ENCODE results near the gene ELP2.

Gene ELP2

DNA sequence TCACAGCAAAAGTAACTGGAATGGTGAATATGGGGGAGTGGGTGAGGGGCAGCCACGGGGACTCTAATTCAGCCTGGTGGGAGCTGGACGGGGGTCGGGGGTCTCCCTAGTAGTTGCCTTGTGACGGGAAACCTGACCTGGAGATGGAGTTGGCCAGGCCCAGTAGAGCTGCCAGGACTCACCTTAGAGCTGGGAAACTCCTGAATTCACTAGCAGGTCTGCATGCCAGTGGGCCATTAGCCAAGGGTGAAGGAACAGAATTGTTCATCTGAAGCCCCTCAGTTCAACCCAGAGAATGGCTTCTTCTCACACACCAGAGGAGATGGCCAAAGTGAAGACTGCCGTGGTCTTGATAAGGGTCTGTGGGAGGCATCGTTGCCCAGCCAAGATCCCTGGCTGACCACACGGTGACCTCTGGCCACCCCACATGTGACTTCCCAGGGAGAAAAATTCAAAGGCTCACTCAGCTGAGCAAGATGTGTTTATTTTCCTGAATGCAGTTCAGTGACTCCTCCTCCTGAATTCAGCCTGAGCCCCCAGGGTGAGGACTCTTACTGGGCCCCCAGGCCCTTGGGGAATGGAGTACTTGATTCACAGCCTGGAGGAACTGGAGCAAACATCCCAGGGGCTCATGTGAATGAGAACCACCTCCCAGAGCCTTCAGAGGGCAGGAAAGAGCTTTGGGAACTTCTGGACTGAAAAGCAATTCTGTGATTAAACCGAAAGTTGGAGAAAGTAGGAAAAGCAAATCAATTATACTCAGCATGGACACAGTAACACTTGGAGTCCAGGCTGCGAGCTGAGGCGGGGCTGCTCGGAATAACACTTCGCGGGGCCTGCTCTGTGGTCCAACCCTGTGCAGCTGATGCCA, 82.8 kb downstream of the ELP2 start:
- ChIA-PET POLR2A (no interaction called here), CTCF (no interaction called here)
- no peak for DNase-seq

GRCh38 chr18:36214811-36215210, 85.1 kb downstream of the ELP2 start:
- H3K4me3 ChIP-seq (ENCODE audit: control insufficient read depth in 1 of 7, extremely low read depth in 1 of 7, insufficient read depth in 4 of 7, low read depth in 2 of 7, low read length in 6 of 7), result no peak overlapping the region
- ChIA-PET CTCF (no interaction called here), POLR2A (no interaction called here)

More for the DNA sequence above, 82.8 kb downstream of the ELP2 start:
- Histone ChIP-seq H3K4me3 (ENCODE audit: control insufficient read depth in 1 of 7, extremely low read depth in 1 of 7, insufficient read depth in 4 of 7, low read depth in 2 of 7, low read length in 6 of 7) (no peak overlapping the region), H3K27me3 (replicated peaks in 2 of 5; ENCODE audit: control insufficient read depth in 4 of 5, insufficient read depth in 5 of 5, low read length in 4 of 5) (peaks cover 0 to 1% (median 0%) of the 10 kb centered on the region in 5 experiments), H3K9me3 (ENCODE audit: control extremely low read depth in 1 of 5, control insufficient read depth in 4 of 5, insufficient read depth in 2 of 5, low read depth in 1 of 5, low read length in 4 of 5) (peaks cover 0 to 1% (median 0%) of the 10 kb centered on the region in 5 experiments), H3K36me3 (ENCODE audit: control insufficient read depth in 4 of 4, insufficient read depth in 4 of 4, low read length in 3 of 4) (no peaks in the 10 kb centered on the region), H3K4me1 (ENCODE audit: control extremely low read depth in 1 of 4, control insufficient read depth in 4 of 4, insufficient read depth in 4 of 4, low read length in 3 of 4) (no peaks in the 10 kb centered on the region), H3K27ac (ENCODE audit: insufficient read depth in 1 of 2, low read depth in 1 of 2, low read length in 2 of 2, poor library complexity in 1 of 2, severe bottlenecking in 2 of 2) (no peak overlapping the region)
- WGBS (ENCODE audit: insufficient coverage), result 93% methylated on average over 12 of the region's 13 CpGs

GRCh38 chr18:36215577-36215976, 85.9 kb downstream of the ELP2 start:
- POLR2A ChIA-PET, result no interaction called here
- Histone ChIP-seq H3K27ac (ENCODE audit: insufficient read depth in 1 of 2, low read depth in 1 of 2, low read length in 2 of 2, poor library complexity in 1 of 2, severe bottlenecking in 2 of 2) (no peak overlapping the region), H3K4me3 (ENCODE audit: control insufficient read depth in 1 of 7, extremely low read depth in 1 of 7, insufficient read depth in 4 of 7, low read depth in 2 of 7, low read length in 6 of 7) (no peak overlapping the region), H3K9me3 (ENCODE audit: control extremely low read depth in 1 of 5, control insufficient read depth in 4 of 5, insufficient read depth in 2 of 5, low read depth in 1 of 5, low read length in 4 of 5) (no peaks in the 10 kb centered on the region), H3K36me3 (ENCODE audit: control insufficient read depth in 4 of 4, insufficient read depth in 4 of 4, low read length in 3 of 4) (no peaks in the 10 kb centered on the region), H3K27me3 (replicated peaks in 2 of 5; ENCODE audit: control insufficient read depth in 4 of 5, insufficient read depth in 5 of 5, low read length in 4 of 5) (peaks cover 0 to 1% (median 0%) of the 10 kb centered on the region in 5 experiments), H3K4me1 (ENCODE audit: control extremely low read depth in 1 of 4, control insufficient read depth in 4 of 4, insufficient read depth in 4 of 4, low read length in 3 of 4) (no peaks in the 10 kb centered on the region)
- DNase-seq, result no peak
- WGBS (ENCODE audit: insufficient coverage), result 96% methylated on average over 7 of the region's 9 CpGs
- CTCF ChIA-PET, result no interaction called here

More at GRCh38 chr18:36214811-36215210, 85.1 kb downstream of the ELP2 start:
- no peak for DNase-seq
- WGBS (ENCODE audit: insufficient coverage), result 89% methylated on average over 8 of the region's 8 CpGs
- Histone ChIP-seq H3K27ac (ENCODE audit: insufficient read depth in 1 of 2, low read depth in 1 of 2, low read length in 2 of 2, poor library complexity in 1 of 2, severe bottlenecking in 2 of 2) (no peak overlapping the region), H3K36me3 (ENCODE audit: control insufficient read depth in 4 of 4, insufficient read depth in 4 of 4, low read length in 3 of 4) (no peaks in the 10 kb centered on the region), H3K4me1 (ENCODE audit: control extremely low read depth in 1 of 4, control insufficient read depth in 4 of 4, insufficient read depth in 4 of 4, low read length in 3 of 4) (no peaks in the 10 kb centered on the region), H3K9me3 (ENCODE audit: control extremely low read depth in 1 of 5, control insufficient read depth in 4 of 5, insufficient read depth in 2 of 5, low read depth in 1 of 5, low read length in 4 of 5) (no peaks in the 10 kb centered on the region), H3K27me3 (replicated peaks in 2 of 5; ENCODE audit: control insufficient read depth in 4 of 5, insufficient read depth in 5 of 5, low read length in 4 of 5) (peaks cover 0 to 1% (median 0%) of the 10 kb centered on the region in 5 experiments)

- Histone ChIP-seq H3K27me3 (replicated peaks in 2 of 5; ENCODE audit: control insufficient read depth in 4 of 5, insufficient read depth in 5 of 5, low read length in 4 of 5) (peaks cover 0 to 1% (median 0%) of the 10 kb centered on the region in 5 experiments), H3K4me3 (ENCODE audit: control insufficient read depth in 1 of 7, extremely low read depth in 1 of 7, insufficient read depth in 4 of 7, low read depth in 2 of 7, low read length in 6 of 7) (no peak overlapping the region), H3K36me3 (ENCODE audit: control insufficient read depth in 4 of 4, insufficient read depth in 4 of 4, low read length in 3 of 4) (no peaks in the 10 kb centered on the region), H3K27ac (ENCODE audit: insufficient read depth in 1 of 2, low read depth in 1 of 2, low read length in 2 of 2, poor library complexity in 1 of 2, severe bottlenecking in 2 of 2) (no peak overlapping the region), H3K4me1 (ENCODE audit: control extremely low read depth in 1 of 4, control insufficient read depth in 4 of 4, insufficient read depth in 4 of 4, low read length in 3 of 4) (no peaks in the 10 kb centered on the region), H3K9me3 (ENCODE audit: control extremely low read depth in 1 of 5, control insufficient read depth in 4 of 5, insufficient read depth in 2 of 5, low read depth in 1 of 5, low read length in 4 of 5) (no peaks in the 10 kb centered on the region)
- POLR2A ChIA-PET, result no interaction called here
- WGBS (ENCODE audit: insufficient coverage), result 98% methylated on average over 3 of the region's 3 CpGs
- DNase-seq, result no peak
- CTCF ChIA-PET, result no interaction called here
Observed at GRCh38 chr18:36217348-36217747, 87.6 kb downstream of the ELP2 start.

GRCh38 chr18:36229188-36229587, 99.5 kb downstream of the ELP2 start:
- Histone ChIP-seq H3K27ac (ENCODE audit: insufficient read depth in 1 of 2, low read depth in 1 of 2, low read length in 2 of 2, poor library complexity in 1 of 2, severe bottlenecking in 2 of 2) (no peak overlapping the region), H3K4me3 (ENCODE audit: control insufficient read depth in 1 of 7, extremely low read depth in 1 of 7, insufficient read depth in 4 of 7, low read depth in 2 of 7, low read length in 6 of 7) (no peak overlapping the region), H3K27me3 (replicated peaks in 2 of 5; ENCODE audit: control insufficient read depth in 4 of 5, insufficient read depth in 5 of 5, low read length in 4 of 5) (no peaks in the 10 kb centered on the region), H3K36me3 (ENCODE audit: control insufficient read depth in 4 of 4, insufficient read depth in 4 of 4, low read length in 3 of 4) (no peaks in the 10 kb centered on the region), H3K9me3 (ENCODE audit: control extremely low read depth in 1 of 5, control insufficient read depth in 4 of 5, insufficient read depth in 2 of 5, low read depth in 1 of 5, low read length in 4 of 5) (peaks cover 5 to 27% (median 6%) of the 10 kb centered on the region in 5 experiments), H3K4me1 (ENCODE audit: control extremely low read depth in 1 of 4, control insufficient read depth in 4 of 4, insufficient read depth in 4 of 4, low read length in 3 of 4) (no peaks in the 10 kb centered on the region)
- WGBS (ENCODE audit: insufficient coverage), result no CpG with 5 or more reads among the region's 1 CpG
- POLR2A ChIA-PET, result no interaction called here
- no peak for DNase-seq
- CTCF ChIA-PET, result no interaction called here
